ENCODE measurements around the gene TSPAN6.

DNA sequence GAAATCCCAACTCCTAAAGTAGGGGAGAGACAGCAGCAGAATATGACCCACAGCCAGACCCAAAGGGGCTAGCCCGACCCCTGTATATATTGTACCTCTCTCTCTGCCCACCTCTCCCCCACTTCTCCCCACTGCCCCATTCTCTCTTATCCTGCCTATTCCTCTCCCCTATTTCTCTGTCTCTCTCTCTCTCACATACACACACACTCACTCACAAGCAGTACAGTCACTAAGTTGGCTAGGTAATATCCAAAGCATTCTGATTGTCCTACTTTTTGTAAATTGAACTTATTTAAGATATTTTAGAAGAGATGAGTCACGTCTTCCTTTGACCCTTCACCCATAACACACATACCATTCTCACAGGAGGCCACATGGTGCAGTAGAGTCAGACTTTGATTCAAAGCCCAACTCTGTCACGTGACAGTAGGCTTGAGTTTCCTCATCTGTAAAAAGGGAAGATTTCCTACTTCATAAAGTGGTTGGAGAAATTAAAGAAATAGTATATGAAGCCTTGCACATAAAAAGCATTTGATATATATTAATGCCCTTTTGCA lies 36.9 kb upstream of the TSPAN6 start:
- TF ChIP-seq, protein P1, sequence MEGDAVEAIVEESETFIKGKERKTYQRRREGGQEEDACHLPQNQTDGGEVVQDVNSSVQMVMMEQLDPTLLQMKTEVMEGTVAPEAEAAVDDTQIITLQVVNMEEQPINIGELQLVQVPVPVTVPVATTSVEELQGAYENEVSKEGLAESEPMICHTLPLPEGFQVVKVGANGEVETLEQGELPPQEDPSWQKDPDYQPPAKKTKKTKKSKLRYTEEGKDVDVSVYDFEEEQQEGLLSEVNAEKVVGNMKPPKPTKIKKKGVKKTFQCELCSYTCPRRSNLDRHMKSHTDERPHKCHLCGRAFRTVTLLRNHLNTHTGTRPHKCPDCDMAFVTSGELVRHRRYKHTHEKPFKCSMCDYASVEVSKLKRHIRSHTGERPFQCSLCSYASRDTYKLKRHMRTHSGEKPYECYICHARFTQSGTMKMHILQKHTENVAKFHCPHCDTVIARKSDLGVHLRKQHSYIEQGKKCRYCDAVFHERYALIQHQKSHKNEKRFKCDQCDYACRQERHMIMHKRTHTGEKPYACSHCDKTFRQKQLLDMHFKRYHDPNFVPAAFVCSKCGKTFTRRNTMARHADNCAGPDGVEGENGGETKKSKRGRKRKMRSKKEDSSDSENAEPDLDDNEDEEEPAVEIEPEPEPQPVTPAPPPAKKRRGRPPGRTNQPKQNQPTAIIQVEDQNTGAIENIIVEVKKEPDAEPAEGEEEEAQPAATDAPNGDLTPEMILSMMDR (IDR thresholded peaks at IDR 0.05) = no peak
- no peak for TF ChIP-seq EP300 (IDR thresholded peaks at IDR 0.05)
- TF ChIP-seq POLR2AphosphoS5 (IDR thresholded peaks at IDR 0.05) = no peak
